GM21367 (cell line): ENCODE results near the gene CACNA2D4.

ENCODE experiments used
- ATAC-seq: cut with Tn5 transposase; IDR thresholded peaks from one replicate; pipeline ENCODE4 v1.9.1; 2021; ENCODE audit not compliant: unreplicated experiment

The CACNA2D4 gene

GRCh38 chr12:1933342-1934051 is 15.0 kb upstream of the CACNA2D4 start:
- peak; percentile 43 for ATAC-seq

GRCh38 chr12:1932264-1932777 is 13.9 kb upstream of the CACNA2D4 start:
- no peak for ATAC-seq

GRCh38 chr12:1931642-1932041 is 13.2 kb upstream of the CACNA2D4 start:
- no peak for ATAC-seq

- no peak for ATAC-seq
These were observed 12.5 kb upstream of the CACNA2D4 start for GRCh38 chr12:1930803-1931597.

GRCh38 chr12:1929985-1930802 is 11.7 kb upstream of the CACNA2D4 start:
- ATAC-seq = no peak

- no peak for ATAC-seq
These were observed 11.0 kb upstream of the CACNA2D4 start for GRCh38 chr12:1929241-1929984.

GRCh38 chr12:1928439-1929121 is 10.1 kb upstream of the CACNA2D4 start:
- no peak for ATAC-seq

GRCh38 chr12:1927751-1928351 is 9.4 kb upstream of the CACNA2D4 start:
- no peak for ATAC-seq

GRCh38 chr12:1927051-1927680 is 8.7 kb upstream of the CACNA2D4 start:
- ATAC-seq = no peak

- ATAC-seq = no peak
These were observed 7.8 kb upstream of the CACNA2D4 start for GRCh38 chr12:1926251-1926657.

- ATAC-seq = no peak
These were observed 7.2 kb upstream of the CACNA2D4 start for GRCh38 chr12:1925684-1926006.

- ATAC-seq = no peak
These were observed 6.7 kb upstream of the CACNA2D4 start for GRCh38 chr12:1924996-1925683.

- ATAC-seq = no peak
These were observed 4.5 kb upstream of the CACNA2D4 start for GRCh38 chr12:1922985-1923384.

- ATAC-seq = no peak
These were observed 3.7 kb upstream of the CACNA2D4 start for GRCh38 chr12:1922075-1922709.

- ATAC-seq = no peak
These were observed 2.5 kb upstream of the CACNA2D4 start for GRCh38 chr12:1920971-1921370.

- ATAC-seq = no peak
These were observed 2.0 kb upstream of the CACNA2D4 start for GRCh38 chr12:1920436-1920835.

GRCh38 chr12:1919763-1920162 is 1.3 kb upstream of the CACNA2D4 start:
- no peak for ATAC-seq

GRCh38 chr12:1919284-1919683 is 832 bp upstream of the CACNA2D4 start:
- no peak for ATAC-seq
